GM18502 (cell line): Measurements from ENCODE around the gene FMNL2.

Experiments
- ATAC-seq: cut with Tn5 transposase; IDR thresholded peaks from one replicate; pipeline ENCODE4 v1.9.1; 2021; ENCODE audit warnings: mild to moderate bottlenecking; ENCODE audit not compliant: unreplicated experiment, poor library complexity

The FMNL2 gene

DNA sequence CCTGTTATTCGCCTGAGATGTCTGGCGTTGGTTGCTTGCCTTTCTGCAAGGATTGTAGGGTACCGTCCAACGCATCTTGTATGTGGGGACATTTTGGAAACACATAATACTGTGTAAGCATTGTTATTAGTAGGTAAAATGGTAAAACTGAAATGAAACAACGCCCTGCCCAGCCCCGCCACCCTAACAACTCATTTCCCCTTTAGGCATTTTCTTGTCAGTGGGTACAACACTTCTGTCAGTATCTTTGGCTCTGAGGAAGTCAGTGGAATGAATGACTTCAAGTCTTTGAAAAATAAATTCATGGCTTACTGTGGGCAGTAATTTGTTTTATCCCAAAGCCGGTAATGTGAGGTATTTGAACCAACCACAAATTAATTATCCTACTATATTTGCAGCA is 86.0 kb downstream of the FMNL2 start:
- ATAC-seq: no peak

DNA sequence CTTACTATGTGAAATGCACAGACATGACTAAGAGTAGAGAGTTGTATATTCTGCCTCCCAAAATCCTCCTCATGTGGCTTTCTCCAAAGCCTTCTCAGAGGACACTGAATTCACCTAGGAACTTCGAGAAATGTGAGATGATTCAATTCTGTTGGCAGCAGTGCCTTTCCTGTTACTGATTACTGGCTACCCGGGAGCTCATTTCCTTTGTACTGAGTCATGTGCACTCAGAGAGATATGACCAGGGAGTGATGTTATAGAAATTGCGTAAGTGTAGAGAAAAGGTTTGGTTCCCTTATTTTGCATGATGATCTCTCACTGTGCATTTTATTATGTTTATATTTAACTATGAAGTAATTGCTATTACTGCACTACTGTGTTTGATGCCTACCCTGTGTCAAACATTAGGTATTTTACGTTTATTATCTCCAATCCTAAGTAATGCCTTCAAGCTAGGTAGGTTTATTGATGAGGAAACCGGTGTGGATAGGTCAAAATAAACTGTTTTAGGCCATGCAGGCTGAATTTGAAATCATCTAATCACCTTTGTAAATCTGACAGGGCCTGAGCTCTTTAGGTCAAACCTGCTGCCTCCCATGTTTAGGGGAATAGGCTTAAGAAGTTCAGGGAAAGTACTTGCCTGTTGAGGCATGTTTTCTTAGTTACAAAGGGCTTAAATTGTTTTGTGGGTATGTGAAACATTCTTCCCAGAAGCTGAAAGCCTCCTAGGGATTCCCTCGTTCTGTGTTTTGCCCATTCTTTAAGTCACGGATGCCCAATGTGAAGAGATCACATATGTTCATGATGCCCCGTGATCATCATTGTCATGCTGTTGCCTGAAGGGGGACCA is 86.8 kb downstream of the FMNL2 start:
- peak; percentile 78 for ATAC-seq

DNA sequence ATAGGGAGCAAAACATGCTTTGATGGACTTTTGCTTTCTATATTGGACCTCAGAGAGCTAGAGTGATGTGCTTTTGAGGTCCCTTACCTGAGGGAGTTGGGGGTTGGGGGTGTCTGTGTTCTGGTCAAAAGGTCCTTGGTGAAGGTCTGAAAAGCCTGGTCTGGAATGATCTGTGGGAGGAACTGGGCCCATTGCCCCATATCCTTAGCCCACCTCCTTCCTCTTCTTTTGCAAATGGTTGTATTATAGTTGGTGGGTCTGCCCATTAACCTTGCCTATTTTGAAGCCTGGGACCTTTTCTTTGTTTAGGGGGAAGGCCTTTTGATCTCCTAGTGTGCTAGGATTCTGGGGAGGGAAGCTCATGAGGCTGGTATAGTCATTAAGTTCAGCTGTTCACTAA is 88.7 kb downstream of the FMNL2 start:
- ATAC-seq: no peak

DNA sequence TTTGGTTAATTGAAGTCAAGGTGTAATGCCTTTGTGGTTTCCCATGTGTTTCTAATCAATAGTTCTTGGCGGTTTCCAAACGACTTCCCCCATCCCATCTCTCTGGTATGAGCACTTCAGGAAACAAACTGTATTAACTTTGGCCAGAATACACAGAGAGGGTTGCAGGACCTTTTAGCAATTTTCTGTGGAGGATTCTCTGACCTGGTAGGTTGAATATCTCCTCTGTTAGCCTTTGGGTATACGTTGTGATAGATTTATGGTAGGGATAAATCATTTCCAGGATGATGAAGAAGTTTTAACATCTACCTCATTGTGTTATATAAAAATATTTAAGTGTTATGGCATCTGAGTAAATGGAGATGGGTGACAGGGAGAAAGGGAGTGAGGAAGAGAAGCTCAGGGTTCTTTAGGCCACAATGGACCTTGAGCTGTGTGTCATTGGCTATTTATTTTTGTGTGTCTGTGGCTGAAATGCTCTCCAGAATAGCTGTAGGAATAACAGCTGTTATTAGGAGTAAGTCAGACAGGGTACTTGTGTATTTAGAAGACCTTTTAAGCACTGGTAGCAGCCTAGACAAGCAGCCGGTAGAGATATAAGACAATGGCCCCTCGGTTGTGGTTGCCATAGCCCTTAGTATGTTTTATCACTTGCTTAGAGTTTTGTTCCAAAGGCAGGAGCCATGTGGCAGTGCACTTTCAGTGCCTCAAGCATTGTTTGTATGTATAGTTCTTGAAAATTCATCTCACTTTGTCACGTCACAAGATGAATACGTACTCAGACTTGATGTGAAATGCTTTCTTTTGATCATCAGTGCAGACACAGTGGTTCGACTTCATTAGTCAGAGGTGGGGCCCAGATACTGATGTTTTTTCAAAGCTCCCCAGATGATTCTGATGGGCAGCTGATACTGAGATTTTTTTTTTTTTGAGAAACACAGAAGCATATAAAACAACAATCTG is 91.1 kb downstream of the FMNL2 start:
- no peak for ATAC-seq

DNA sequence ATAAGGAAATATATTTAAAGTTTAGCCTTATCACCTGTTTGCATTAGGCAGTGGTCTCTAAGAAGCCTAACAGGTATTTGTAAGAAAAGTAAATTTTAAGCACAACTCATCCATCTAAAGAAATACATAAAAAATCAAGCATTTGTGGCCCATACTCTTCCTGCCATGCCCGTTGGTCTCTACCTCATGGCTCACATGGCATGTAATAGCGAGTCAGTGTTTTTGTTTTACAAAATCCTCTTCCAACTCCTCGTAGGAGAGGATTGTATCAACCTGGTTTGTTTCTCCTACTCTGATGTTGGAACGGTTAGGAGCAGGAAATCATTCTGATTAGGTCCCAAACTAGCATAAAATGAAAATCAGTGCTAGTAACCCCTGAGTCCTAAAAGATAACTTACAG is 91.8 kb downstream of the FMNL2 start:
- no peak for ATAC-seq

DNA sequence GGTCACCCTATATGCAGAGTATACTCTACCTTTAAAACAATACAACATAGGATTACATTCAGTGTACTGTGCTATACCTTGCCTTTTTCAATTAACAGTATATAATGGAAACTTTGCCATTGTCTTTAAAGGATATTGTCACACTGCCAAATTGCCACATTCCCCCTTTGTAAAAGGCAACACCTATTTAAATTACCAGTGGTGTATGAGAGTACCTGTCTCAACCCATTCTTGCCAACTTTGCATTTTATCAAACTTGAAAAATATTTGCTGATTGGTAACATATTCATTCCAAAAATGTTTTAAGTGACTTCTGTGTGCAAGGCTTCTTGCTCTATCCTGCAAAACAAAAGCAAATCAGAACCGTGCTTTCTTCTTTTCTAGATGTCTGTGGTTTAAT is 92.9 kb downstream of the FMNL2 start:
- ATAC-seq: no peak

DNA sequence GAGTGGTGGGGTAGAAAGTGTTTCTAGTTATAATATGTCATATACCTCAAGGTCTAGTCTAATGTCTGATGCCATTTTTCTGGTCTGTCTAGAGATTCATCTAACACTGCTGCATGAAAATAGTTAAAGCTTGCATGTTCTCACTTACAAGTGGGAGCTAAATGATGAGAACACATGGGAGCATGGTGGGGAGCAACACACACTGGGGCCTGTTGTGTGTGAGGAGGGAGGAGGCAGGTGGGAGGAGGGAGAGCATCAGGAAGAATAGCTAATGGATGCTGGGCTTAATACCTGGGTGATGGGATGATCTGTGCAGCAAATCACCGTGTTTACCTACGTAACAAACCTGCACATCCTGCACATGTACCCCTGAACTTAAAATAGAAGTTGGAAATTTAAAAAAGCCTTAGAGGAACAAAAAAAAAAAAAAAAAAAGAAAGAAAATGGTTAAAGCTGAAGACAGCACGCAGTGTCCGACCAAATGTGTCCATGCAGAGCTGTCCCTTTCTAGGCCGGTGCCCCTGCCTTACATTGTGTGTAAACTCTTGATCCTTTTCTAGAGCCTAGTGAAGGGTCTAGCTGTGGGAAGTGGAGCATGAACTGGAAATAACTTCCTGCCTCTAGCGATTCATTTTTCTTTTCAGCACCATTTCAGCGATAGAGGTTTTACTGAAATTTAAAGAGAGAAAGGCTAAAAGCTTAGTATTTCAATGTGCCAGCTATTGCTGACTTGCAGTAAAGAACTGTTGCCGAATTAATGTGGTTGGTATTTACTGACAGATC is 94.0 kb downstream of the FMNL2 start:
- no peak for ATAC-seq

DNA sequence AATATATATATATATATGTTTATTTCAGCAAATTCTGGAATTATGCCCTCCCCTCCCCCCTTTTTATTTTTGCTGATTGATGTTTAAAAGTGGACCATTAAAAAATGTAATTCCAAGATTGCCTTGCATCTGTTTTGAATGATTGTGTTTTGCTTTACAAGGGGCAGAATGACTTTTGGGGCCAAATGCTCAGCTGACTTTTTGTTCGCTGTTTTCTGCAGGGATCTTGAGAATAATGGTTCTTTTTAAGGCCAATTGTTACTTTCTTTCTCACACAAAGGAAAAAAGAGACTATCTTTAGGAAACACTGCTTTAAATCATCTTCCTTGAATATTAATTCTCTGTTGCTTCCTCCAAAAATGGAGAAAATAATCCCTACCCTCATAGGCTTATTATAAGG is 95.9 kb downstream of the FMNL2 start:
- ATAC-seq: no peak

DNA sequence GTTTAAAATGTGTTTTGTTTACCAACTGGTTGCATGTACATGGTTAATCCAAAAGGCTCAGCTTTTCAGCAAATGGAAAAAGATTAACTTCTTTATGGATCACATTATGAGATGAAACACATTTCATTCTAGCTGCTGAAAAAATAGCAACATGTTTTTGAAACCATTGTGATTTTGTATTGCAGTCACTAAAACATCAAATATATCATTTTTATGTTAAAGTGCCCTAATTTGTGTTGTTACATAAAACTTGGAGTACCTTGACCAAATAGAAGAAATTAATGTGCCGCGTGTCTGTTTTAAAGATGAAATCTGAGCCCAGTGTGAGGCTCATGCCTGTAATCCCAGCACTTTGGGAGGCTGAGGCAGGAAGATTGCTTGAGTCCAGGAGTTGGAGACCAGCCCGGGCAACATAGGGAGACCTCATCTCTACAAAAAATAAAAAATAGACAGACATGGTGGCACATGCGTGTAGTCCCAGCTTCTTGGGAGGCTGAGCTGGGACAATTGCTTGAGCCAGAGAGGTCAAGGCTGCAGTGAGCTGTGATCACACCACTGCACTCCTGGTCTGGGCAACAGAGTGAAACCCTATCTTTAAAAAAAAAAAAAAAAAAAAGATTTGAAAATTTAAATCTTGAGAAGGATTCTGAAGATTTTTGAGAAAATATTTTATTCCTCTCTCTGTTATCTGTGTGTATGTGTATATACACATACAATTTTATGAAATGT is 96.6 kb downstream of the FMNL2 start:
- ATAC-seq: no peak

DNA sequence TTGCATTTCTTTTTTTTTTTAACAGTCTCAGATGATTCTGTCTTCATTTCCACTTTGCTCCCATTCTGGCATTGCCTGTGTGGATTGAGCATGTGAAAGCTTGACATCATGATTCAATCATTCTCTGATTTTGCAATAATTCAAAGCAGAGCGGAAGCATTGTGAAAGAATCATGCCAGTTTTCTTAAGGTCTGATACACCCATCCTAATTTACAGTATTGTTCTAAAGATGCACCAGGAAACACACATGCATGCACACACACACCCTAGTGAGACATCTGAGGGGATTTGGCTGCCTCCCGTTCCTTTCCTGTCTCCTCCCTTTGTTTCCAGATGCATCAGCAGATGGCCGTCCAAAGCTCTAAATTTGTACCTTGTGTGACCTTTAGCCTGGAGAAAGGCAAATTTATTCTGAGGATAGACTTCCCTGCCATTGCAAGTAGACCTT is 97.3 kb downstream of the FMNL2 start:
- no peak for ATAC-seq

DNA sequence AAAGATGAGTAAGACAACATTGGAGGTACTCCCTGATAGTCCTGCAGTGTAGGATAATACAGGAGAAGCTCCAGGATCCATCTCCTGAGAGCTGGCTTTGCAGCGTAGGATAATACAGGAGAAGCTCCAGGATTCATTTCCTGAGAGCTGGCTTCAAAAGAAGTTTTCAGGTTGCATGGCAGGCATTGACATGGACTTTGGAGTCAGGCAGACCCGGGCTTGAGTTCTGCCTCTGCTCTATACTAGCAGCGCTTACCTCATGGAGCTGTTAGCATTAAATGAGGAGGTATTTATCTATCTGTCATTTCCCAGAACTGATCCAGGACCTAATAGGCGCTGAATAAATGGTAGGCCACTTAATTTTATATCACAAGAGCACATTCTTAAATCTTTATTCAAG is 97.8 kb downstream of the FMNL2 start:
- ATAC-seq: no peak

DNA sequence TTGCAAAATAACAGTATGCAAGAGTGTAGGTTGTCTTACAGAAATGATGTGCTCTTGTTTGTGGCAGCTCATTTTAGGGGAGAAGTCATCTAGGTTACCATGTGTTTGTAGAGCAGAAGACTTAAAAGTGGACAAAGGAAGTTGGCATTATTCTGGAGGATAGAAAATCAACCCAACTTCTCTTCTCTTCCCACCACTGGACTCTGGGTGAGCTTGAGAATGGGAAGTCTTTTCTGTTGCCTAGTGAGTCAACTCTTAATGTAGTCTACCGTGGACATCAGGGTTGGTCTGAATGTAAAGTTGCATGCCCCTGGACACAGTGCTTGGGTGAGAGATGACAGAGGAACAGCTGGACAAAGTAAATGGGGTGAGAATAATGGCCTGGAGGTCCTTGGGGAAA is 98.3 kb downstream of the FMNL2 start:
- ATAC-seq: no peak

DNA sequence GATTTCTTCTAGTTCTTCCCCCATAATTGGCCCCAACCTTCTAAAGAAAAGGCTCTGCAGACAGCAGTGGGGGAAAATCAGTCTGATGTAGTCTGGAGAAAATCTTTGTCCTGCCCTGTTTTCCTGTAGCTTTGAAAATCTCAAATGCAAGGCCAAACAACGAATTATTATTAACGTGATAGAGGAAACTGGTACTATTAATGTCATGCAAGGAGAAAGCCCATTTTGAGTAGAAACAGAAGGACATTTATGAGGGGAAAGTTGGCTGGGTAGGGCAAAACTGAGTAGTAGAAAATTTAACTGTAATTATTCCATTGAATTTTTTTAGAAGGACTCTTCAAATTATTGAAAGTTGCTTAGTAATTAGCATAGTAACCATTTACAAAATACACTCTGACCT is 98.8 kb downstream of the FMNL2 start:
- ATAC-seq: no peak

DNA sequence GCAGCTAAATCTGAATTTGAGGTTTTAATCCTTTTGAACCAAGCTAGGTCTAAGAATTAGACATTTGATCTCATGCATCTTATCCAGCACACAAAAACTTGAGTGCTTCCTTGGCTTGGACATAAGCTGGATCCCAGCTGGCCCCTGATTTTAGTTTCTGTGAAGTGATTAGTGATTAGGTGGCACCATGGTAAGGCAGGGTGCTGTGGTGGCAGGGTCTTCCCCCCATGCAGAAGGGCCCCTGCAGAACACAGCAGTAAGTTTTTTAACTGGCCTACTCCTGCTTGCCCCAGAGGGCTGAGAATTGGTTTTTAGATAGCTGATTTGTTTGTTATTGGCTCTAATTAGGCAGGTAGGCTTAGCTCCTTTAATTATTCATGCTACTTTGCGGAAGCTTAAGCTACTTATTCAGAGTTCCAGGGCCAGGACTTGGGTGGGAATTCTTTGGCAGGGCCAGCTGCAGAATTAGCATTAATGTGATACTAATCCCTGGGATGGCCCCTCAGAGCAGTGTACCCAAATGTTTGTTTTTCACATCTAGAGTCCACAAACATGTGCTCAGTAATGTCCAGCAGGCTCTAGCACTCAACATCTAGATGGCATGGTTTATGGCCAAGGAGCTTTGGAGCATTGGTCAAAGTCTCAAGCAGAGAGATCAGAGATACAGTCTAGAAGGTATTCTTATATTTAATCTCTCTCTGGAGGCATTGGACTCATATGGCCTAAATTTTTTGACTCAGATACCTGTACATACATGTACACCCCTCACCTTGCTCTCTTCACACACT is 99.6 kb downstream of the FMNL2 start:
- ATAC-seq: no peak

DNA sequence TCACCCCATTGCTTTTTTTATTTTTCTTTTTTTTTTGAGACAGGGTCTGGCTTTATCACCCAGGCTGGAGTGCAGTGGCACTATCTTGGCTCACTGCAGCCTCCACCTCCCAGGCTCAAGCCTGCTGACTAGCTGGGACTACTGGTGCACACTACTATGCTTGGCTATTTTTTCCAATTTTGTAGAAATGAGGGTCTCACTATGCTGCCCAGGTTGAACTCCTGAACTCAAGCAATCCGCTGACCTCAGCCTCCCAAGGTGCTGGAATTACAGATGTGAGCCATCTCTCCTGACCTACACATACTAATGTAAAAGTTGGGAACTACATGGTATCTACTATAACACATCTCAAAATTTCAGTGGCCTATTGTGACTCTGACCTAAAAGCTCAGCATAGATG is 101.2 kb downstream of the FMNL2 start:
- ATAC-seq: no peak

DNA sequence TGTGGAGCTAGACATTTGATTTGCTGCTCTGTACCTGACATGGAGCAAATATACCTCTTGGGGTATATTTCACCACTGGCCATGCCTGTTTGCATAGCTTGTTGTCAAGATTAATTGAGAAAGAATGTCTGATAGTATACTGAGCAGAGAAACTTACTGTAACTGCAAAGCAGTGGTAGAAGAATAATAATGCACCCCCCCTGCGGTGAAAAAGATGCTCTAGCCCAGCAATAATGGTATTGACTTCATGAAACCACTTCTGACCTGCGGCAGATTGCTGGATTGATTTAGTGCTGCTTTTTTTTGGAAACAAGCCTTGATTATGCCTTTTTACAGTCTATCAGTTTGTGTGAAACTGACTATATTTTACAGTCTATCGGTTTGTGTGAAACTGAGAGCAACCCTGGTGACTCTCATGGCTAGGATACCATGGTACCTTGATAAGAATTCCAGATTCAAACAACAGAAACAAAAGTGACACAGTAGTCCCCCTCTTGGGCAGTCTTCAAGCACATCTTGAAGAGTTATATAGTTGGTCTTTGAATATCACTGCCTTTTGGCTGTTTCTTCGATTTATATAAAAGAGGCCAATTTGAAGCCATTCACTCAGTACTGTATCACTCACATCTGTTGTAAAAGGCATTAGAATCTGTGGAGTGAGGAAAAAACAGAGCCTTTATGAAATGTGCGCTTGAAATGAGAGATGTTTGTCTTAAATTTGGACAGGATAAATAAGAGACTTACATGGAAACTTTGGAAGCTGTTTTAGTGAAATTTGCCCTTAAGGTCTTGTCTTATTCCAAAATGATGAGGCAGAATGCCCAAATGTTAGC is 102.5 kb downstream of the FMNL2 start:
- ATAC-seq: no peak

DNA sequence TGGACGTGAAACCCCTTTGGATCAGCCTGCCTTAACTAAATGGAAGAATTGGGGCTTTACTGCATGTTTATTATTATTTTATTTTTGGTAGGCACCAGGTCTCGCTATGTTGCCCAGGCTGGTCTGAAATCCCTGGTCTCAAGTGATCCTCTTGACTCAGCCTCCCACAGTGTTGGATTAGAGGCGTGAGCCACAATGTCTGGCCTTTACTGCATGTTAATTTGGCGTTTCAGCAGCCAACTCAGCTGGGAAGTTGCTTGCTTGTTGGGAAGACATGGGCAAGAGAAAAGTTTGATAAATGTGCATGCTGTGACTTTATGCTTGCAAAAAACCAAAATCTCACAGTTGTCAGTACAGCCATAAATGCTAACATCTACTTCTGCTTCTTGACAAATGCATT is 105.1 kb downstream of the FMNL2 start:
- no peak for ATAC-seq

DNA sequence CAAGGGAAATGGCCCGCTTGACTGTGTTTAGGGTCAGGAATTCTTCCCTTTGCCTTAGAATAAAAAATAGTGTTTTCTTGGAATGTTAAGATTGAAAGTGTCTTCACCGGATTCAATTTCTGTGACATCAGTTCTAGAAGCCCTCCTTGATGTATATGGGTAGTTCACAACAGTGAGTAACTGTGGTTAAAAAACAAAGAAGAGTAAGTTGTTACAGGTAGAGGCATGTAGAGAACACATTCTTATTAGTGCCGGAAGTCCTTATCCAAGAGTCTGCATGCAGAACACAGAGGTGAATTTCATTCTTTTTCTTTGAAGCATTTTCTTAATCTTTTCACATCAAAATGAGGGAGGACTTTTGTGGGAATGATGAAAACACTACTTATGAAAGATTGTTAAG is 105.5 kb downstream of the FMNL2 start:
- no peak for ATAC-seq
